ENCODE results near the gene TMEM245.

Gene TMEM245

DNA sequence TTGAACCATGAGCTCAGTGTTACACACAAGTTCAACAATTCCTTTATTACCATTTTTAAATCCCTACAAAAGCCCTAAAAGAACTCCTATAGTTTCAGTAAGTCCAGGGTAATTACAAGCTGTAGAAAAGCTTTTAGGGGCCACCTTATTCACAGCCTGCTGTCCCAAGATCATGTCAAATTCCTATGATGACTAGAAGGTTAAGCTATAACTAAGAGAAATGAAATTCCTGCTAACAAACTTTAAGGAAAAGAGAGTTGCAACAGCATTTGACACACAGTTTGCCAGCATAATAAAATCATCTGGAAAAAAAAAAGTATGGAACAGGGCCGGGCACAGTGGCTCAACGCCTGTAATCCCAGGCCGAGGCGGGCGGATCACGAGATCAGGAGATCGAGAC is 31.5 kb downstream of the TMEM245 start:
- no peak overlapping the region for H3K4me3 ChIP-seq (ENCODE audit: low read depth, low read length)
- H3K27ac ChIP-seq (ENCODE audit: low read depth, low read length): no peak overlapping the region
- peaks cover 14% of the 10 kb centered on the region for H3K79me2 ChIP-seq (ENCODE audit: control insufficient read depth, insufficient read depth, low read length, unreplicated experiment)
- H3K36me3 ChIP-seq (ENCODE audit: insufficient read depth, low read length): peaks cover 45% of the 10 kb centered on the region
- H3K27me3 ChIP-seq (ENCODE audit: insufficient read depth, low read length): no peaks in the 10 kb centered on the region
- H2AFZ ChIP-seq (ENCODE audit: low read length, unreplicated experiment): no peak overlapping the region
- peaks cover 20% of the 10 kb centered on the region for H3K4me1 ChIP-seq (ENCODE audit: control insufficient read depth, insufficient read depth, low read length, unreplicated experiment)

DNA sequence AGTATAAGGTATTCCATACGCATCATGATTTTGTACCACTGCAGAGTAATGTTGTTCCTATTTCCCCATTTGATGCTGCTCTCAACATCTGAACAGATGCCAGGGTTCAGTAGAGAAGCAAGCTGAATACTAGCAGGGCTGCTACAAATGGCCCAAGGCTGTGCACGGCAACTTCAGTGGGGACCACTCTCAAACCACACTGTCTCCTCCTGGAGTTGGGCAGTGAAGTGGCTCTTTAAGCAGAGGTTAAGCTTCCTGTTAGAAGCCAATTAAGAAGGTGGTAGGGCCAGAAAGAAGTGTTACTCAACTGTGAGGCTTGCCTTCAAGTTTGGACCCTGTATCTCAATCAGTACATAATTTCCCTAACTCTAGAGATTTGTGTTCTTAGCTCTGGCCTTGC is 32.0 kb downstream of the TMEM245 start:
- Histone ChIP-seq H3K79me2 (ENCODE audit: control insufficient read depth, insufficient read depth, low read length, unreplicated experiment) (peaks cover 12% of the 10 kb centered on the region), H3K36me3 (ENCODE audit: insufficient read depth, low read length) (peaks cover 40% of the 10 kb centered on the region), H2AFZ (ENCODE audit: low read length, unreplicated experiment) (no peak overlapping the region), H3K27ac (ENCODE audit: low read depth, low read length) (no peak overlapping the region), H3K4me1 (ENCODE audit: control insufficient read depth, insufficient read depth, low read length, unreplicated experiment) (peaks cover 19% of the 10 kb centered on the region), H3K27me3 (ENCODE audit: insufficient read depth, low read length) (no peaks in the 10 kb centered on the region), H3K4me3 (ENCODE audit: low read depth, low read length) (no peak overlapping the region)

DNA sequence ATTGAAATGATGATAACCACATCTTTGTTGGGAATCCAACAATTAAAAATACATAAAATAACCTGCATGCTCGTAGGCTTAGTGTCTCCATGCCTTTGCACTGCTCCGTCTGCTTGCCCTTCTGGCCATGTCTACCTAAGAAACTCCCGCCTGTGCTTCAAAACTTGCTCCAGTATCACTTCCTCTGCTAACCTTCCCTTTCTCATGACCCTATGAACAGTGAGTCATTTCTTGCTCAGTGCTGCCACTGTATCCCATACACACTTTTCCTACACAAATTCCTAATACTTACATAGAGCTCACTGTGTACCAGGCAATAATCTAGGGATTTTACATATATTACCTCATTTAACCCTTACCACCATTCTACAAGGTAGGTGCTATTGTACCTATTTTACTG is 33.5 kb downstream of the TMEM245 start:
- Histone ChIP-seq H3K27me3 (ENCODE audit: insufficient read depth, low read length) (no peaks in the 10 kb centered on the region), H3K27ac (ENCODE audit: low read depth, low read length) (no peak overlapping the region), H3K4me1 (ENCODE audit: control insufficient read depth, insufficient read depth, low read length, unreplicated experiment) (peaks cover 13% of the 10 kb centered on the region), H3K79me2 (ENCODE audit: control insufficient read depth, insufficient read depth, low read length, unreplicated experiment) (peaks cover 12% of the 10 kb centered on the region), H2AFZ (ENCODE audit: low read length, unreplicated experiment) (no peak overlapping the region), H3K36me3 (ENCODE audit: insufficient read depth, low read length) (peaks cover 38% of the 10 kb centered on the region), H3K4me3 (ENCODE audit: low read depth, low read length) (no peak overlapping the region)

DNA sequence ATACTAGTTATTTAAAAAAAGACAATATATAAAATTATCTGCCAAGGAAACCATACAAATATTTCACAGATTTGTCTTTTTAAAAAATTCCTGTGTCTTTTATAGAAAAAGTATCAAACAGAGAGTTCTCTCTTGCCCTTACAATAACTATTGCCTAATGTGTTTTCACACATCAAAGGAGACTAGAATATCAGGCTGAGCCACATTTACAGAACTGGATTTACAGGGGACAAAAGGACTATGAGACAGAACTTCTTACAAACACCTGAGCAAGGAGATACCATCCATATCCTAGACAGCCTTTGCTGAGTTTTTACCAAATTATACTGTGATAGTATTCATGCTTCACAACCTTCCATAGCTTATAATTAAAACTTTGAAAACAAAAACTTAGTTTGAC is 34.2 kb downstream of the TMEM245 start:
- peaks cover 13% of the 10 kb centered on the region for H3K4me1 ChIP-seq (ENCODE audit: control insufficient read depth, insufficient read depth, low read length, unreplicated experiment)
- H3K4me3 ChIP-seq (ENCODE audit: low read depth, low read length): no peak overlapping the region
- H3K27ac ChIP-seq (ENCODE audit: low read depth, low read length): no peak overlapping the region
- H3K36me3 ChIP-seq (ENCODE audit: insufficient read depth, low read length): peaks cover 37% of the 10 kb centered on the region
- H2AFZ ChIP-seq (ENCODE audit: low read length, unreplicated experiment): no peak overlapping the region
- no peaks in the 10 kb centered on the region for H3K27me3 ChIP-seq (ENCODE audit: insufficient read depth, low read length)
- peaks cover 7% of the 10 kb centered on the region for H3K79me2 ChIP-seq (ENCODE audit: control insufficient read depth, insufficient read depth, low read length, unreplicated experiment)

DNA sequence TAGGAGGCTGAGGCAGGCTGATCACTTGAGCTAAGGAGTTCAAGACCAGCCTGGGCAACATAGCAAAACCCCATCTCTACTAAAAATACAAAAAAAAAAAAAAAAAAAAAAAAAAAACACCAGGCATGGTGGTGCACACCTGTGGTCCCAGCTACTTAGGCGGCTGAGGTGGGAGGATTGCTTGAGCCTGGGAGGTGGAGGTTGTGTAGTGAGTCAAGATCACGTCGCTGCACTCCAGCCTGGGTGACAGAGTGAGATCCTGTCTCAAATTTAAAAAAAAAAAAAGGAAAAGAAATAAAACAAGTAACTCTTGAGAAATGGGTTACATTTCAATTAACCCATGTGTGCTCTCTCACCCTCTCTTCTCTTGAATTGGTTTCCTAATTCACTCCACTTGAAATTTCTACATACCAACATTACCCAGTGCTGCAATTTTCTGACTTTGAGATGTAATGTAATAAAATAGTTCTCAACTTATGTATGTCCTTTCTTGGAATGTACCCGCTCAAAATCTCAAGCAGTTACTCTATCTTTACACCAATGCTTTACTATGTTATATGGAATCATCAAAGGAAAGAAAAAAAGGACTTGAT is 35.8 kb downstream of the TMEM245 start:
- H3K36me3 ChIP-seq (ENCODE audit: insufficient read depth, low read length): peaks cover 43% of the 10 kb centered on the region
- peaks cover 7% of the 10 kb centered on the region for H3K79me2 ChIP-seq (ENCODE audit: control insufficient read depth, insufficient read depth, low read length, unreplicated experiment)
- no peaks in the 10 kb centered on the region for H3K27me3 ChIP-seq (ENCODE audit: insufficient read depth, low read length)
- no peak overlapping the region for H2AFZ ChIP-seq (ENCODE audit: low read length, unreplicated experiment)
- H3K4me3 ChIP-seq (ENCODE audit: low read depth, low read length): no peak overlapping the region
- no peak overlapping the region for H3K27ac ChIP-seq (ENCODE audit: low read depth, low read length)
- H3K4me1 ChIP-seq (ENCODE audit: control insufficient read depth, insufficient read depth, low read length, unreplicated experiment): peaks cover 13% of the 10 kb centered on the region

DNA sequence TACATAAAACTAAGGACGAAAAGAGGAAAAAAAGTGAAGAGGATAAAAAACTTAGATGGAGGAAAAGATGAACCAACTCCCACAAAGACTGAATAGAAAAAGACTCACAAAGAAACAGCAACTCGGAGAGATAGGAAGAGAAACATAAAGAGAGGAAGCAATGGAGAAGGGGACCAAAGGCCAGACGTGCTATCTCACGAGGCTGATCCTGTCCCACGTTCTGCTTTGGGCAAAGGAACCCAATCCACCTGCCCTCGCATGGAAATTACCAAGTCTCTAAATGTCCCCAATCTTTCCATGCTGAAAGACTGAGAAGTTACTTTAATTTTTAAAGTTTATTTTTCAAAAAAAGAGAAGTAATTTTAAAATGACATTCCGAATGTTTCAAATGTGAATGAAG is 36.6 kb downstream of the TMEM245 start:
- H3K27me3 ChIP-seq (ENCODE audit: insufficient read depth, low read length): no peaks in the 10 kb centered on the region
- peaks cover 7% of the 10 kb centered on the region for H3K79me2 ChIP-seq (ENCODE audit: control insufficient read depth, insufficient read depth, low read length, unreplicated experiment)
- no peak overlapping the region for H3K4me3 ChIP-seq (ENCODE audit: low read depth, low read length)
- H2AFZ ChIP-seq (ENCODE audit: low read length, unreplicated experiment): no peak overlapping the region
- no peak overlapping the region for H3K27ac ChIP-seq (ENCODE audit: low read depth, low read length)
- peaks cover 12% of the 10 kb centered on the region for H3K4me1 ChIP-seq (ENCODE audit: control insufficient read depth, insufficient read depth, low read length, unreplicated experiment)
- peaks cover 47% of the 10 kb centered on the region for H3K36me3 ChIP-seq (ENCODE audit: insufficient read depth, low read length)

DNA sequence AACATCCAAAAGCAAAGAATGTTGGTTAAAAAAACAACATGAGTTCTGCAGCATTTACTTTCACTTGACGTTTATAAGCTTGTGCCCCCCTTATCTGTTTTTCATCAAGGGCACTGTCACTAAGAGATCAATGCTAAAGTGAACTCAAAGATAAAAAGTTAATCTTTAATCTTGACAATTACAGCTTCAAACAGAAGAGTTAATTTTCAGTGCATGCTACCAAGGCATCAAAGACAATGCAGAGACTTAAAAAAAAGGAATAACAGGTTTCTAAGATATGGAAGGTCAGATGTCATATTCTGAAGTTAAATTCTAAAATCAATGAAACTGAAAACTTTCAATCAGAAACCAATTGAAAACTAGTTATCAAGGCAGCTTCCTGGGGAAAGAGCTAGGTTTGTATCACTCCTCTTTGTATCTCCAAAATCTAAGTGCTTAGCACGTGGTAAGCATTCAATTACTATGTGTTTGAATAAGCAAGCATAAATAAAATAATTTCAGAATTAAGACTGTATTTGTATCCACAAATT is 37.6 kb downstream of the TMEM245 start:
- Histone ChIP-seq H2AFZ (ENCODE audit: low read length, unreplicated experiment) (no peak overlapping the region), H3K27ac (ENCODE audit: low read depth, low read length) (no peak overlapping the region), H3K4me3 (ENCODE audit: low read depth, low read length) (no peak overlapping the region), H3K27me3 (ENCODE audit: insufficient read depth, low read length) (no peaks in the 10 kb centered on the region), H3K36me3 (ENCODE audit: insufficient read depth, low read length) (peaks cover 45% of the 10 kb centered on the region), H3K79me2 (ENCODE audit: control insufficient read depth, insufficient read depth, low read length, unreplicated experiment) (peaks cover 3% of the 10 kb centered on the region), H3K4me1 (ENCODE audit: control insufficient read depth, insufficient read depth, low read length, unreplicated experiment) (peaks cover 8% of the 10 kb centered on the region)

DNA sequence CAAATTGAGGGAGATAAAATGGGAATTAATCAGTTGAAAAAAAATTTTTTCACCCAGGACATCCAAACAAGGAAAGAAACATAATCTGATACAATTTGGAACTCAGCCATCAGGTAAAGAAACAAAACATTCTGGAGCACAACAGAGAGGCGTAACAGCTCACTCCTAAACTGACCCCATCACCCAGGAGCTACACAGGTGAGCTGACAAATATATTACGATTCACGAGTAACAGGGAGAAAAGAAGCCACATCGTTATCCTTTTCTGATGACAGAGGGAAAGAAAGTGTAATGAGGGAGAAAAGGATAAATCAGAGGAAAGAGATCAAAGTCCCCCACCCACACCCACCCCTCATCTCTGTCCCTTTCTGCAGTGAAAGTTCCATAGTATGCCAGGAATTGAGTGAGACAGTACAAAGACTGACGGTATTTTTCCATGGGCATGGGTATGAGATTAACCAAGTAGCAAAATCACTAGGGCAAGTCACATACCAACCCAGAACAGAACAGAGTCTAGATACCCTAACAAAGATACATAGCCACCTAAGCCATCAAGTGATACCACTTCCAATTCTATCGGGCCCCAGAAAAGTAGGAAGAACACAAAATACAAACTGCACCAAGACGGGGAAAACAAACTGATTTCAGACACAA is 45.4 kb downstream of the TMEM245 start:
- H2AFZ ChIP-seq (ENCODE audit: low read length, unreplicated experiment): no peak overlapping the region
- H3K4me1 ChIP-seq (ENCODE audit: control insufficient read depth, insufficient read depth, low read length, unreplicated experiment): no peaks in the 10 kb centered on the region
- no peak overlapping the region for H3K27ac ChIP-seq (ENCODE audit: low read depth, low read length)
- no peak overlapping the region for H3K4me3 ChIP-seq (ENCODE audit: low read depth, low read length)
- H3K36me3 ChIP-seq (ENCODE audit: insufficient read depth, low read length): peaks cover 44% of the 10 kb centered on the region
- no peaks in the 10 kb centered on the region for H3K79me2 ChIP-seq (ENCODE audit: control insufficient read depth, insufficient read depth, low read length, unreplicated experiment)
- no peaks in the 10 kb centered on the region for H3K27me3 ChIP-seq (ENCODE audit: insufficient read depth, low read length)

DNA sequence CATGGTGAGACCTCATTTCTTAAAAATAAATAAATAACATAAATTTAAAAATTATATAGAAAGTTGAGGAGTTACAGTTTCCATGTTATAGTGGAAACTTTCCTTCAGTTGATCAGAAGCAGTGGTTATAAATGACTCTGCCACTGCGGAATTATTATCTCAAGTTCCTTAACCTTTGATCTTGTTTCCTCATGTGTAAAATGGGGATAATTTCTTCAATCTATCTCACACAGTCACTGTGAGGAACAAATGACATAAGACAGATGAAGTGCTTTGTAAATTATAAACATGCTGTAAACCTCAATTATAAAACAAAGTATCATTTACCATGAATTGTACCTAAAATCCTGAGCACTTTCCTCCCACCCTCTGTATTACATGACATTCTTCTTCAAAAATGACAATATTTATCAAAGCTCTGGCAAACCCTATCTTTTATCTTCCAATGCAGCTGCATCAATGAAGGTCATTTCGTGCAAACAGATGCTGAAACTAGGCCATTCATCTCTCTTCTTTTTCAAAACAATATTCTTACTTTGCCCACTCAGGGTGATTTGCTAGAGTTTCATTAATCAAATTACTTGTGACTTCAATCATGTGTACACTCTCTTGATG is 46.8 kb downstream of the TMEM245 start:
- no peaks in the 10 kb centered on the region for H3K79me2 ChIP-seq (ENCODE audit: control insufficient read depth, insufficient read depth, low read length, unreplicated experiment)
- H3K36me3 ChIP-seq (ENCODE audit: insufficient read depth, low read length): peaks cover 34% of the 10 kb centered on the region
- no peak overlapping the region for H2AFZ ChIP-seq (ENCODE audit: low read length, unreplicated experiment)
- H3K27ac ChIP-seq (ENCODE audit: low read depth, low read length): no peak overlapping the region
- H3K4me1 ChIP-seq (ENCODE audit: control insufficient read depth, insufficient read depth, low read length, unreplicated experiment): no peaks in the 10 kb centered on the region
- no peaks in the 10 kb centered on the region for H3K27me3 ChIP-seq (ENCODE audit: insufficient read depth, low read length)
- no peak overlapping the region for H3K4me3 ChIP-seq (ENCODE audit: low read depth, low read length)

DNA sequence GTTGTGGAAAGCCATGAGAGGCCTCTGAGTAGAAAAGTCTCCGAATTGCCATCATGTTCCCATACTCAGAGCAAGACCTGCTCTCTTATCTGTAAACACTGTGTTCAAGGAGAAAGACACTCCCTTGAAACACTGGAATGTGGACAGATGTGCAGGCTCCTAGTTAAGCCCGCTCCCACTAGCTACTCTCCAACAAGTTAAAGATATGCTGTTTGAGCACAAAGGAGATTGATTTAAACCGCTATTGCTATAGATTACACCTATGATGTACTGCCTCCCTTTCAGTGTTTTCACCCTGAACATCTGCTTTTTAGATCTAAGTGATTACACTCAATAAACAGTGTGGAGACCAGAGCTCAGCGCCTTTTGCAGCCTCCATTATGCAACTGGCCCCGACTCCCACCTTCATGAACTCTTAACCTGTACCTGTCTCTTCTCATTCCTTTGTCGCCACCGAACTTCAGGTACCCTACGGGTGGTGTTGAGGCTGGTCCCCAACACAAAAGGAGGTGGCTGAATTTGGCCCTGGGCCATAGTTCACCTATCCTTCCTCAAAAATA is 47.5 kb downstream of the TMEM245 start:
- Histone ChIP-seq H3K79me2 (ENCODE audit: control insufficient read depth, insufficient read depth, low read length, unreplicated experiment) (no peaks in the 10 kb centered on the region), H3K27me3 (ENCODE audit: insufficient read depth, low read length) (no peaks in the 10 kb centered on the region), H3K27ac (ENCODE audit: low read depth, low read length) (no peak overlapping the region), H3K36me3 (ENCODE audit: insufficient read depth, low read length) (peaks cover 31% of the 10 kb centered on the region), H3K4me3 (ENCODE audit: low read depth, low read length) (no peak overlapping the region), H2AFZ (ENCODE audit: low read length, unreplicated experiment) (no peak overlapping the region), H3K4me1 (ENCODE audit: control insufficient read depth, insufficient read depth, low read length, unreplicated experiment) (no peaks in the 10 kb centered on the region)
